Upper lobe of right lung (tissue), 1 donor: ENCODE data around the gene GPC2. TPM values are rescaled to one million over a fixed set of nuclear protein-coding genes. Genes with fewer than 3 reads are reported as not detected.
"Not testable (repeated sequence)": the region's sequence is repeated elsewhere in the genome, so short reads cannot be mapped to it uniquely, and the experiment has no call there.

Experiments used
- ATAC-seq: fragments of 200-7000 bp; cut with Tn5 transposase; one replicate; pipeline ENCODE4 v1.9.1; 2020; ENCODE audit warnings: mild to moderate bottlenecking, moderate library complexity
- DNase-seq: peaks from one replicate; pipeline ENCODE4 v3.0.0-alpha.2; 2020
- H3K27ac ChIP-seq: fragments of 200-600 bp; one replicate; pipeline ENCODE4 v1.8.0; 2022
- H3K27me3 ChIP-seq: fragments of 200-600 bp; one replicate; pipeline ENCODE4 v1.8.0; 2022; ENCODE audit warnings: mild to moderate bottlenecking
- H3K36me3 ChIP-seq: fragments of 200-600 bp; one replicate; pipeline ENCODE4 v1.8.0; 2022
- H3K4me1 ChIP-seq: fragments of 200-600 bp; one replicate; pipeline ENCODE4 v1.8.0; 2022
- H3K4me3 ChIP-seq: fragments of 200-600 bp; one replicate; pipeline ENCODE4 v1.8.0; 2022; ENCODE audit warnings: mild to moderate bottlenecking
- H3K9me3 ChIP-seq: fragments of 200-600 bp; one replicate; pipeline ENCODE4 v1.8.0; 2022
- intact Hi-C: fragments of 100-400 bp; cut with DNase I; formaldehyde crosslinking; loops from one replicate; pipeline ENCODE4 v1.11.0; 2022
- total RNA-seq: library from RNA; stranded (reverse); fragmentation: NEBNext Ultra II Directional; extraction: Animal tissue kit (Norgen Biotek cat#: 25700); gene quantifications from one replicate; pipeline ENCODE4 v1.2.1, GENCODE V29; 2021
- TF ChIP-seq, protein P1 (sequence below): fragments of 200-600 bp; IDR thresholded peaks from one replicate; pipeline ENCODE4 v1.8.0; 2022; ENCODE audit warnings: antibody characterized with exemption
- donor health status: DM: no; HTN: yes; CAD: no; lungs with severe emphysema.

Gene GPC2
- total RNA-seq, 1 donor from 2014 or later = 0.49 TPM

DNA sequence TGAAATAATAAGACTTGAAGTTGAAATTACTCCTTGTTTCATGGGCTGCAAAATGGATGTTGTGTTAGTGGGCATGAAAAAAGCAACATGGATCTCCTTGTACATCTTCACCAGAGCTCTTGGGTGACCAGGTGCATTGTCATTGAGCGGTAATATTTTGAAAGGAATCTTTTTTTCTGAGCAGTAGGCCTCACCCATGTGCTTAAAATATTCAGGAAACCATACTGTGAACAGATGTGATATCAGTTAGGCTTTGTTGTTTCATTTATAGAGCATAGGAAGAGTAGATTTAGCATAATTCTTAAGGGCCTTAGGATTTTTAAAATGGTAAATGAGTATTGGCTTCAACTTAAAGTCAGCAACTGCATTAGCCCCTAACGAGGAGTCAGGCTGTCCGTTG lies 15.8 kb upstream of the GPC2 start:
- intact Hi-C loops = no loop called here
- Histone ChIP-seq H3K27ac (no peak overlapping the region), H3K4me3 (no peak overlapping the region), H3K9me3 (no peaks in the 10 kb centered on the region), H3K36me3 (no peaks in the 10 kb centered on the region), H3K4me1 (no peaks in the 10 kb centered on the region), H3K27me3 (no peaks in the 10 kb centered on the region)
- ATAC-seq (no peak), DNase-seq (no peak)
- TF ChIP-seq, protein P1, sequence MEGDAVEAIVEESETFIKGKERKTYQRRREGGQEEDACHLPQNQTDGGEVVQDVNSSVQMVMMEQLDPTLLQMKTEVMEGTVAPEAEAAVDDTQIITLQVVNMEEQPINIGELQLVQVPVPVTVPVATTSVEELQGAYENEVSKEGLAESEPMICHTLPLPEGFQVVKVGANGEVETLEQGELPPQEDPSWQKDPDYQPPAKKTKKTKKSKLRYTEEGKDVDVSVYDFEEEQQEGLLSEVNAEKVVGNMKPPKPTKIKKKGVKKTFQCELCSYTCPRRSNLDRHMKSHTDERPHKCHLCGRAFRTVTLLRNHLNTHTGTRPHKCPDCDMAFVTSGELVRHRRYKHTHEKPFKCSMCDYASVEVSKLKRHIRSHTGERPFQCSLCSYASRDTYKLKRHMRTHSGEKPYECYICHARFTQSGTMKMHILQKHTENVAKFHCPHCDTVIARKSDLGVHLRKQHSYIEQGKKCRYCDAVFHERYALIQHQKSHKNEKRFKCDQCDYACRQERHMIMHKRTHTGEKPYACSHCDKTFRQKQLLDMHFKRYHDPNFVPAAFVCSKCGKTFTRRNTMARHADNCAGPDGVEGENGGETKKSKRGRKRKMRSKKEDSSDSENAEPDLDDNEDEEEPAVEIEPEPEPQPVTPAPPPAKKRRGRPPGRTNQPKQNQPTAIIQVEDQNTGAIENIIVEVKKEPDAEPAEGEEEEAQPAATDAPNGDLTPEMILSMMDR = no peak

DNA sequence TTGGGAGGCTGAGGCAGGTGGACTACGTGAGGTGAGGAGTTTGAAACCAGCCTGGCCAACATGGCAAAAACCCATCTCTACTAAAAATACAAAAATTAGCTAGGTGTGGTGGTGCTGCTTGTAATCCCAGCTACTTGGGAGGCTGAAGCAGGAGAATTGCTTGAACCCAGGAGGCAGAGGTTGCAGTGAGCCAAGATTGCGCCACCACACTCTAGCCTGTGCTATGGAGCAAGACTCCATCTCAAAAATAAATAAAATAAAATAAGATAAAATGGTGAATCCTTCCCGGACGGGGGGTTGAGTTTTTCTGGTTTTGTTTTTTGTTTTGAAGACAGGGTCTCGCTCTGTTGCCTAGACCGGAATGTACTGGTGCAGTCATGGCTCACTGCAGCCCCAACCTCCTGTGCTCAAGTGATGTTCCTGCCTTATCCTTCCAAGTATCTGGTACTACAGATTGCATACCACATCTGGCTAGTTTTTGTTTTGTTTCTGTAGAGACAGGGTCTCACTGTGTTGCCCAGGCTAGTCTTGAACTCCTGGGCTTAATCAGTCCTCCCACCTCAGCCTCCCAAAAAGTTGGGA lies 15.2 kb upstream of the GPC2 start:
- H3K9me3 ChIP-seq, intact Hi-C loops, H3K27ac ChIP-seq, H3K36me3 ChIP-seq, H3K4me1 ChIP-seq, H3K4me3 ChIP-seq, H3K27me3 ChIP-seq, ATAC-seq: not testable (repeated sequence)
- peak; percentile 18 for DNase-seq

DNA sequence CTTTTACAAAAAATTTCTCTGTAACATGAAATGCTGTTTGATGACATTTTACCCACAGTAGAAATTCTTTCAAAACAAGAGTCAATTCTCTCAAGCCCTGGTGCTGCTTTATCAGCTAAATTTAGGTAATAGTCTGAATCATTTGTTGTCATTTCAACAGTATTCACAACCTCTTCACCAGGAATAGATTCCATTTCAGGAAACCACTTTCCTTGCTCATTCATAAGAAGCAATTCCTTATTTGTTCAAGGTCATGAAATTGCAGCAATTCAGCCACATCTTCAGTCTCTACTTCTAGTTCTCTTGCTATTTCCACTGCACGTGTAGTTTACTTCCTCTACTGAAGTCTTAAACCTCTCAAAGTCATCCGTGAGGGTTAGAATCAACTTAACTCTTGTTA lies 14.6 kb upstream of the GPC2 start:
- no peak overlapping the region for H3K4me3 ChIP-seq
- intact Hi-C loops = no loop called here
- DNase-seq = no peak
- TF ChIP-seq, protein P1 = no peak
- no peaks in the 10 kb centered on the region for H3K36me3 ChIP-seq
- ATAC-seq = no peak
- no peaks in the 10 kb centered on the region for H3K9me3 ChIP-seq
- H3K27me3 ChIP-seq = no peaks in the 10 kb centered on the region
- H3K4me1 ChIP-seq = no peaks in the 10 kb centered on the region
- H3K27ac ChIP-seq = no peak overlapping the region

DNA sequence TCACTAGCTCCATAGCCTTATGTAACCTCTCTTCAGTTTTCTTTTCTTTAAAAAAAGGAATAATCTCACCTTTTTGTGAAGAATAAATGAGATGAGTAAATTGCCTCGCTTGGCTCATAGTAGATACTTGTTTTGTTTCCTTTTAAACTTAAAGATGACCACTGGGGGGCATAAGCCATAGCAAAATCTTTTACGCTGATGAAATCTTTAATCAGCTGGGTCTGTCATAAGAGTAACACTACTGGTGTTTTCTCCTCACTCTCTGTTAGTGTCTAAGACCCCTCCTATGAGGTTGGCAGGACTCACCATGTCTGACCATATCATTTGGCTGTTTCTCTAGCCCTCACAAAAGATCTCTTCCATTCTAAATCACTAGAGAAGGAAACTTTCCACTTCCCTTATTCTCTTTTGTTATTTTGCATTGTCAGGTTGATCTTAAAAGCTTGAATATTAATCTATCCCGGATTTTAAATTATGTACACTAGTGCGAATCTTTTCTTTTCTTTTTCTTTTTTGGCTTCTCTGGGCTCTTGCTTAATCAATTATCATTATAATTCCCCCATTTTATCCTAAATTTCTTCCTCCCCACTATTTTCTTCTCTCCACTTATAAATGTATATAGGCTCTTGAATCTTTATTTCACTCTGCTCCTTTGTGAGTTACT lies 13.0 kb upstream of the GPC2 start:
- Histone ChIP-seq H3K9me3 (no peaks in the 10 kb centered on the region), H3K27ac (no peak overlapping the region), H3K4me3 (no peak overlapping the region), H3K27me3 (no peaks in the 10 kb centered on the region), H3K36me3 (no peaks in the 10 kb centered on the region), H3K4me1 (no peaks in the 10 kb centered on the region)
- ATAC-seq (peak; percentile 51), DNase-seq (no peak)
- TF ChIP-seq, protein P1 = peak; percentile 34
- intact Hi-C loops = no loop called here

DNA sequence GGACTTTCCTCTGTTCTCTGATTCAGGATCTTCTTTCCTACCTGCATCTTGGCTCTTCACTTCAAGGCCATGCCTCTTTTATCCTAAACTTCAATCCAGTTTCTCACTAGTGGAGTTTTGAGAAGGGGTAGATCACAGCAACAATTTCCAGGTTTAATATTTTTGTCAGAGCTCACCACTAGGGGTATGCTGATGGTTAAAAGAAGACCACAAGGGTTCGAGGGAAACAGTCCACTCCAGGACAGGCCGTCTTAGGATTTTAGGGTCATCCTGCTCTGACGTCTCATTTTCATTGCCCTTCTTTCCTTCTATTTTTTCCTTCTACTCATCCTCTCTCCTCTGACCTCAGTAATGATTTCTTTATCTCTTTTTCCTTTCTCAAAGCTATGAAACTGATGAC lies 11.9 kb upstream of the GPC2 start:
- no peak for DNase-seq
- TF ChIP-seq, protein P1 = no peak
- no peaks in the 10 kb centered on the region for H3K9me3 ChIP-seq
- H3K4me3 ChIP-seq = no peak overlapping the region
- no peaks in the 10 kb centered on the region for H3K4me1 ChIP-seq
- H3K27me3 ChIP-seq = no peaks in the 10 kb centered on the region
- no peak overlapping the region for H3K27ac ChIP-seq
- H3K36me3 ChIP-seq = no peaks in the 10 kb centered on the region
- ATAC-seq = no peak
- intact Hi-C loops = no loop called here

DNA sequence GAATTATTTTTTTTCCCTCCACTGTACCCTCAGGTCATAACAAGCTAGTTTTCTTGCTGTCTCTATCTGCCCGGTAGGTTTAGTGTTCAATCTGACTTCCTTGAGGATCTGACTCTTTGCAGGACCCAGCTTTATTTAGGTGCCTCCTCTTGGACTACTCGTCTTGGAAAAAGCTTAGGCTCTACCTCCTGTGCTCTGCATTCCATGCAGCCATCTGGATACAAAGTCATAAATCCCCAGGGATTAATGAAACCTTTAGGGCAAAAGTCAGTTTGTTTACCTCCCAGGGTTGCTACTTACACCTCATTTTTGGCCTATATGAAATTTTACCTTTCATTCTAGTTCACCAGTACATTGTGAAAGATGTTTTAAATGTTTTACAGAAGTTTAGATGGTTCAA lies 8.5 kb upstream of the GPC2 start:
- Histone ChIP-seq H3K27me3 (peaks cover 9% of the 10 kb centered on the region), H3K36me3 (no peaks in the 10 kb centered on the region), H3K4me3 (no peak overlapping the region), H3K4me1 (no peaks in the 10 kb centered on the region), H3K27ac (no peak overlapping the region), H3K9me3 (no peaks in the 10 kb centered on the region)
- DNase-seq (no peak), ATAC-seq (no peak)
- intact Hi-C loops = no loop called here
- TF ChIP-seq, protein P1 = no peak

DNA sequence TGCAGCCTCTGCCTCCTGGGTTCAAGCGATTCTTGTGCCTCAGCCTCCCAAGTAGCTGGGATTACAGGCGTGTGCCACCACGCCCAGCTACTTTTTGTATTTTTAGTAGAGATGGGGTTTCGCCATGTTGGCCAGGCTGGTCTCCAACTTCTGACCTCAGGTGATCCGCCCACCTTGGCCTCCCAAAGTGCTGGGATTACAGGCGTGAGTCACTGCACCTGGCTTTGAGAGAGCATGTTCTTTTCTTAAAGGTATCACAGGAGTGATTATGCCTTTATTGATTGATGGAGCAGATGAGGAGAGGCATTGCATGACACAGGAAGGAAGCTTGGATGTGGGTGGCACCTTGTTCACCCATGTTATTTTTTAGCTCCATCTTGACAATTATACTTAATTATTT lies 5.9 kb upstream of the GPC2 start:
- ATAC-seq, H3K9me3 ChIP-seq, H3K36me3 ChIP-seq, H3K4me1 ChIP-seq, H3K4me3 ChIP-seq, intact Hi-C loops, H3K27ac ChIP-seq: not testable (repeated sequence)
- peaks cover 10% of the 10 kb centered on the region for H3K27me3 ChIP-seq
- peak; percentile 12 for DNase-seq

DNA sequence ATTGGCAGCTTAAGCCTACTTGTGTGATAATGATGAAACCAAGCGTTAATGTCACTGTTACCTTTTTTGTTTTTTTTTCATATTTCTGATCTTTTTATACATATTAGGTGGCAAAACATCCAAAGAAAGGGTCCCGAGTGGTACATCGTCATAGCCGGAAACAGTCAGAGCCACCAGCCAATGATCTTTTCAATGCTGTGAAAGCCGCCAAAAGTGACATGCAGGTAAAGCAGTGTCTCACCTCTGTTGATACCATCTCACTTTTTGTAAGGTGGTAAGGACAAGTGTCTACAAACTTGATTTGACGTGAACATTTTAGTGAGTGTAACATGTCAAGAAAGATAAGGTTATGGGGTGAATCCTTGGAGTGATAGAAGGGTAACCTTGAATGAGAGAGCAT lies 5.4 kb upstream of the GPC2 start:
- H3K27me3 ChIP-seq = peaks cover 10% of the 10 kb centered on the region
- H3K4me3 ChIP-seq, H3K36me3 ChIP-seq, H3K27ac ChIP-seq, DNase-seq, ATAC-seq, intact Hi-C loops, H3K9me3 ChIP-seq, H3K4me1 ChIP-seq: not testable (repeated sequence)

DNA sequence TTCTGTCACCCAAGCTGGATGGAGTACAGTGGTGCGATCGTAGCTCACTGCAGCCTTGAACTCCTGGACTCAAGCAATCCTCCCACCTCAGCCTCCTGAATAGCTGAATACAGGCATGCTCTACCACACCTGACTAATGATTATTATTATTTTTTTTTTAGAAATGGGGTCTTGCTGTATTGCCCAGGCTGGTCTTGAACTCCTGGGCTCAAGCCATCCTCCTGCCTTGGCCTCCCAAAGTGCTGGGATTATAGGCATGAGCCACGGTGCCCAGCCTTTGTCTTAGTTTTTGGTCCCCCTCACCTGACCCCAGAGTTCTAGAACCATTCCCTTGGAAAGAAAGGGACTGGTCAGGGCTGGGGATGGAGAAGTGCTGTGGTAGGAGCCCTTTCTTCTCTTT lies 2.9 kb upstream of the GPC2 start:
- ATAC-seq, H3K36me3 ChIP-seq, H3K4me3 ChIP-seq, intact Hi-C loops, DNase-seq, H3K9me3 ChIP-seq, H3K4me1 ChIP-seq, H3K27ac ChIP-seq: not testable (repeated sequence)
- peaks cover 10% of the 10 kb centered on the region for H3K27me3 ChIP-seq
